ENCODE measurements around the gene TOM1.

TOM1 gene

DNA sequence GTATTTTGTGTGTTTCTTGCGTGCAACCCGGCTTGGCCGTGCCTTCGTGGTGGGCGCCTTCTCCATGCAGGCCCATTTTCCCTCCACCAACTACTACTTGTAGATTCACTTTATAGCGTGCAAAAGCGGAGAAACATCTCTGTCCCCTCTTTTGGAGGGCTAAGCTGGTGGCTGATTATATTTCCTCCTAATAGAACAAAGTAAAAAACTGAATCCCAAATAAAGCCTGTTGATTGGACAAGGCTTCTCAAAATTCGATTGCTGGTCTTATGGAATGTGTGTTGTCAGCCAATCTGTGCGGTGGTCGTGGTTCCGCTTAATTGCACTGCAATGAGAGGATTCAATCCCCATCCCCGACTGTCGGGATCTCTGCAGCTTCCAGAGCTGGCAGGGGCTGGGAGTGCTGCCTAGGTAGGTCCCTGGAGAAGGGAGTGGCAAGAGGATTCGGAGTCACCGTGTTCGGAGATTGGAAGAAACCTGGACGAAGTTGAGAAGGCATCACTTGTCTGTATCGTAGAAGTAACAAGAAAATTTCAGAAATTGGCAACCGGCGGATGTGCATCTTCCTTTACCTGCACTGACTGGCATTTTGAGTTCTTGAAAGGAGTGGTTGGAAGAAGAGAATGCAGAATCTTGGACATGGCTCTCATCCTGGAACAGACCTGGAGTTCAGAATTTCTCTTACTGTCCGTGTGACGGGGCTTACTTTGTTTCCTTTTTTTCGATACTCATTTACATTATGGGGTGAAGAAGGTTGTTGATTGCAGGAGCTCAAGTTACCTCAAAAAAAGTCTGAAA is 41.3 kb upstream of the TOM1 start:
- Histone ChIP-seq H3K27me3 (replicated peaks) (no peaks in the 10 kb centered on the region), H3K4me3 (ENCODE audit: low read depth, low read length) (peak overlapping the region; percentile 75), H3K36me3 (replicated peaks) (no peaks in the 10 kb centered on the region), H3K27ac (peak overlapping the region; percentile 77)
- in situ Hi-C loops (cut with HindIII; ENCODE audit: low pct_ligation_motif_present, low sequenced_read_pairs) = no loop called here
- TF ChIP-seq, protein P1, sequence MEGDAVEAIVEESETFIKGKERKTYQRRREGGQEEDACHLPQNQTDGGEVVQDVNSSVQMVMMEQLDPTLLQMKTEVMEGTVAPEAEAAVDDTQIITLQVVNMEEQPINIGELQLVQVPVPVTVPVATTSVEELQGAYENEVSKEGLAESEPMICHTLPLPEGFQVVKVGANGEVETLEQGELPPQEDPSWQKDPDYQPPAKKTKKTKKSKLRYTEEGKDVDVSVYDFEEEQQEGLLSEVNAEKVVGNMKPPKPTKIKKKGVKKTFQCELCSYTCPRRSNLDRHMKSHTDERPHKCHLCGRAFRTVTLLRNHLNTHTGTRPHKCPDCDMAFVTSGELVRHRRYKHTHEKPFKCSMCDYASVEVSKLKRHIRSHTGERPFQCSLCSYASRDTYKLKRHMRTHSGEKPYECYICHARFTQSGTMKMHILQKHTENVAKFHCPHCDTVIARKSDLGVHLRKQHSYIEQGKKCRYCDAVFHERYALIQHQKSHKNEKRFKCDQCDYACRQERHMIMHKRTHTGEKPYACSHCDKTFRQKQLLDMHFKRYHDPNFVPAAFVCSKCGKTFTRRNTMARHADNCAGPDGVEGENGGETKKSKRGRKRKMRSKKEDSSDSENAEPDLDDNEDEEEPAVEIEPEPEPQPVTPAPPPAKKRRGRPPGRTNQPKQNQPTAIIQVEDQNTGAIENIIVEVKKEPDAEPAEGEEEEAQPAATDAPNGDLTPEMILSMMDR (IDR thresholded peaks at IDR 0.05; ENCODE audit: low read depth, low read length, missing control alignments) = no peak
- DNase-seq = no peak

DNA sequence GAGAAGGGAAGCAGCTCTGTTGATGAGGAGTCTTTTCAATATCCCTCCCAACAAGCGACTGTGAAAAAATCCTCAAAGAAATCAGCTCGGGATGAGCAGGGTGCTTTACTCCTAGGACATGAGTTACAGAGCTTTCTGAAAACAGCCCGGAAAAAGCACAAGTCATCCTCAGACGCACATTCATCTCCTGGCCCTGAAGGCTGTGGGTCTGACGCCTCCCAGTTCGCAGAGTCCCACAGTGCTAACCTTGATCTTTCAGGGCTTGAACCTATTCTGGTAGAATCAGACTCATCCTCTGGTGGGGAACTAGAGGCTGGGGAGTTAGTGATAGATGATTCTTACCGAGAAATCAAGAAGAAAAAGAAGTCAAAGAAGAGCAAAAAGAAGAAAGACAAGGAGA is 34.7 kb upstream of the TOM1 start:
- Histone ChIP-seq H3K4me3 (ENCODE audit: low read depth, low read length) (no peak overlapping the region), H3K27ac (no peak overlapping the region), H3K27me3 (replicated peaks) (no peaks in the 10 kb centered on the region), H3K36me3 (replicated peaks) (peaks cover 55% of the 10 kb centered on the region)
- in situ Hi-C loops (cut with HindIII; ENCODE audit: low pct_ligation_motif_present, low sequenced_read_pairs) = no loop called here
- DNase-seq = no peak
- TF ChIP-seq, protein P1 (IDR thresholded peaks at IDR 0.05; ENCODE audit: low read depth, low read length, missing control alignments) = no peak

DNA sequence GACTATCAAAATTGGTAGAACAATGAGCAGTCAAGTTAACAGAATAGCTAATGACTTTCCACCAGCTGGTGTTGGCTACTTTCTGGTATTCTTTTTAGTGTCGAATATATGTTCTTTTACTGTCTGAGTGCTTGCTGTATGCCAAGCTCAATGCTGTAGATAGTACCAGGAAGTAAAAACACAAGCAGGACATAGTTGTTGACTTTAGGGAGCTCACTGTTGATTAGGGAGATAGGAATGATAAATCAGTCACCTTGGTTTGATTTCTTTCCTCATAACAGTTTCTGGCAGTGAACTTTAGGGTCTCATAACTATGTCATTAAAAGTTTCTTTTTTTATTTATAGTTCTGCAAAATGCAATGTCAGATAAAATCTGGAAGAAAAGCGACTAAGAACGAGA is 33.4 kb upstream of the TOM1 start:
- TF ChIP-seq, protein P1 (IDR thresholded peaks at IDR 0.05; ENCODE audit: low read depth, low read length, missing control alignments) = no peak
- Histone ChIP-seq H3K27me3 (replicated peaks) (no peaks in the 10 kb centered on the region), H3K27ac (no peak overlapping the region), H3K4me3 (ENCODE audit: low read depth, low read length) (no peak overlapping the region), H3K36me3 (replicated peaks) (peaks cover 58% of the 10 kb centered on the region)
- no peak for DNase-seq
- in situ Hi-C loops (cut with HindIII; ENCODE audit: low pct_ligation_motif_present, low sequenced_read_pairs) = no loop called here

DNA sequence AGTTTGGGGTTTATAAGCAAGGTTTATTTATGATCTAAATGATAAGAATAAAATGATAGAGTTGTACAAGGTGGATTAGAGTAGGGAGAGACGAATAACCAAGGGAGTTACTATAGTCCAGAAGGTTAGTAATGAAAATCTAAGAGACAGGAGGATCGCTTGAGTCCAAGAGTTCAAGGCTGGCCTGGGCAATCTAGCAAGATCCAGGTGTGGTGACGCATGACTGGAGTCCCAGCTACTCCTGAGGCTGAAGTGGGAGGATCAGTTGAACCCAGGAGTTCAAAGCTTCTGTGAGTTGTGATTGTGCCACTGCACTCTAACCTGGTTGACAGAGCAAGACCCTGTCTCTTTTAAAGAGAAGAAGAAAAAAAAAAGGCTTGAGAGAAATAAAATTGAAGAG is 30.1 kb upstream of the TOM1 start:
- in situ Hi-C loops (cut with HindIII; ENCODE audit: low pct_ligation_motif_present, low sequenced_read_pairs) = no loop called here
- peaks cover 55% of the 10 kb centered on the region for H3K36me3 ChIP-seq (replicated peaks)
- no peak overlapping the region for H3K4me3 ChIP-seq (ENCODE audit: low read depth, low read length)
- H3K27ac ChIP-seq = no peak overlapping the region
- no peak for DNase-seq
- H3K27me3 ChIP-seq (replicated peaks) = no peaks in the 10 kb centered on the region
- TF ChIP-seq, protein P1 (IDR thresholded peaks at IDR 0.05; ENCODE audit: low read depth, low read length, missing control alignments) = no peak

DNA sequence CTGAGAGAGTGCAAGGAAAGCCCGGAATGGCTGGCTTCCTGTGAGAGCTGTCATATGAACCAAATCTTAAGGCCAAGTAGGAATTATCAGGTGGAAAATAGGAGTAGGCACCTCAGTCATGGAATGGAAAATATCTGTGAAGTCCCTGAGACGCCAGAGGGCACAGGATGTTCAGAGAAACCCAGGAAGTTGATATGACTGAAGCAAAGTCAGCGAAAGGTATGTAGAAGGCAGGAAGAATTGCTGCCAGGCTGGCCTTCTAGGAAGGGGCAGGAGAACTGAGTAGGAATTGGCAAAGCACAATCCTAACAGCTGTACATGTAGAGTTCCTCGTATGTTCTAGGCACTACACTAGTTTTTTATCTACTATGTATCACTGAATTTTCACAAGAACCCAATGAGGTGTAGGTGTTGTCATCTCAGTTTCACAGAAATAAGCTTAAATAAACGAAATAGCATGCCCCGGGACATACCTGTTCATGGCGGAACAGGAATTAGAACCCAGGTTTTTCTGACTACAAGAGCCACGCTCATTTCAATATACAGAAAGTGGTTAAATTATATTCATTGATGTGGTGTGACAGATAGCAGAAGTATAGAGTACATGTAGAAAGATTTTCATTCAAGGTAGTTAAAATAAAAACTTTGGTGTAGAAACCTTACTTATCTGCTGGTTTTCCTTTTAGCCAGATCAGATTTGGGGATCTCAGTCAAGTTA is 25.4 kb upstream of the TOM1 start:
- H3K27ac ChIP-seq = no peak overlapping the region
- no peak for DNase-seq
- H3K4me3 ChIP-seq (ENCODE audit: low read depth, low read length) = no peak overlapping the region
- TF ChIP-seq, protein P1 (IDR thresholded peaks at IDR 0.05; ENCODE audit: low read depth, low read length, missing control alignments) = no peak
- no peaks in the 10 kb centered on the region for H3K27me3 ChIP-seq (replicated peaks)
- in situ Hi-C loops (cut with HindIII; ENCODE audit: low pct_ligation_motif_present, low sequenced_read_pairs) = no loop called here
- H3K36me3 ChIP-seq (replicated peaks) = peaks cover 20% of the 10 kb centered on the region

Data from brain microvascular endothelial cell (primary cell).